ENCODE data around the gene KIF18B. TPM values are rescaled to one million over a fixed set of nuclear protein-coding genes. Genes with fewer than 3 reads are reported as not detected.
A peak's percentile ranks its signal among the peaks of the same experiment; 100 is the strongest.
"Not testable (repeated sequence)": the region's sequence is repeated elsewhere in the genome, so short reads cannot be mapped to it uniquely, and the experiment has no call there.

Gene KIF18B
- total RNA-seq, 1 experiment from 2014 or later = 21.2 TPM

- no peak for DNase-seq (ENCODE audit: low read depth)
- in situ Hi-C loops (cut with HindIII; ENCODE audit: low pct_unique_long_range_greater_than_20kb, low sequenced_read_pairs) = no loop called here
Observed at GRCh38 chr17:44948315-44948795, 782 bp upstream of the KIF18B start.

- in situ Hi-C loops (cut with HindIII; ENCODE audit: low pct_unique_long_range_greater_than_20kb, low sequenced_read_pairs); DNase-seq (ENCODE audit: low read depth): not testable (repeated sequence)
Observed at GRCh38 chr17:44945652-44946051, 1.9 kb downstream of the KIF18B start.

- no peak for DNase-seq (ENCODE audit: low read depth)
- in situ Hi-C loops (cut with HindIII; ENCODE audit: low pct_unique_long_range_greater_than_20kb, low sequenced_read_pairs) = no loop called here
Observed at GRCh38 chr17:44942456-44942855, 5.1 kb downstream of the KIF18B start.

- in situ Hi-C loops (cut with HindIII; ENCODE audit: low pct_unique_long_range_greater_than_20kb, low sequenced_read_pairs) = no loop called here
- peak; percentile 47 for DNase-seq (ENCODE audit: low read depth)
Observed at GRCh38 chr17:44941712-44942331, 5.8 kb downstream of the KIF18B start.

GRCh38 chr17:44940768-44941167 lies 6.8 kb downstream of the KIF18B start:
- in situ Hi-C loops (cut with HindIII; ENCODE audit: low pct_unique_long_range_greater_than_20kb, low sequenced_read_pairs) = no loop called here
- no peak for DNase-seq (ENCODE audit: low read depth)

GRCh38 chr17:44940317-44940716 lies 7.3 kb downstream of the KIF18B start:
- no peak for DNase-seq (ENCODE audit: low read depth)
- in situ Hi-C loops (cut with HindIII; ENCODE audit: low pct_unique_long_range_greater_than_20kb, low sequenced_read_pairs) = no loop called here

- in situ Hi-C loops (cut with HindIII; ENCODE audit: low pct_unique_long_range_greater_than_20kb, low sequenced_read_pairs) = no loop called here
- no peak for DNase-seq (ENCODE audit: low read depth)
Observed at GRCh38 chr17:44935116-44935515, 12.5 kb downstream of the KIF18B start.

- in situ Hi-C loops (cut with HindIII; ENCODE audit: low pct_unique_long_range_greater_than_20kb, low sequenced_read_pairs) = no loop called here
- no peak for DNase-seq (ENCODE audit: low read depth)
Observed at GRCh38 chr17:44934745-44935105, 12.8 kb downstream of the KIF18B start.

- DNase-seq (ENCODE audit: low read depth) = no peak
- in situ Hi-C loops (cut with HindIII; ENCODE audit: low pct_unique_long_range_greater_than_20kb, low sequenced_read_pairs) = no loop called here
Observed at GRCh38 chr17:44933824-44934744, 13.5 kb downstream of the KIF18B start.

- in situ Hi-C loops (cut with HindIII; ENCODE audit: low pct_unique_long_range_greater_than_20kb, low sequenced_read_pairs) = no loop called here
- no peak for DNase-seq (ENCODE audit: low read depth)
Observed at GRCh38 chr17:44932787-44933097, 14.8 kb downstream of the KIF18B start.

GRCh38 chr17:44932096-44932786 lies 15.3 kb downstream of the KIF18B start:
- no peak for DNase-seq (ENCODE audit: low read depth)
- in situ Hi-C loops (cut with HindIII; ENCODE audit: low pct_unique_long_range_greater_than_20kb, low sequenced_read_pairs) = no loop called here

- no peak for DNase-seq (ENCODE audit: low read depth)
- in situ Hi-C loops (cut with HindIII; ENCODE audit: low pct_unique_long_range_greater_than_20kb, low sequenced_read_pairs) = no loop called here
Observed at GRCh38 chr17:44931376-44931775, 16.2 kb downstream of the KIF18B start.

- no peak for DNase-seq (ENCODE audit: low read depth)
- in situ Hi-C loops (cut with HindIII; ENCODE audit: low pct_unique_long_range_greater_than_20kb, low sequenced_read_pairs) = no loop called here
Observed at GRCh38 chr17:44930667-44931066, 16.9 kb downstream of the KIF18B start.

GRCh38 chr17:44928950-44929720 lies 18.4 kb downstream of the KIF18B start:
- no peak for DNase-seq (ENCODE audit: low read depth)
- in situ Hi-C loops (cut with HindIII; ENCODE audit: low pct_unique_long_range_greater_than_20kb, low sequenced_read_pairs) = no loop called here

GRCh38 chr17:44928136-44928535 lies 19.4 kb downstream of the KIF18B start:
- DNase-seq (ENCODE audit: low read depth) = no peak
- in situ Hi-C loops (cut with HindIII; ENCODE audit: low pct_unique_long_range_greater_than_20kb, low sequenced_read_pairs) = no loop called here

- DNase-seq (ENCODE audit: low read depth) = no peak
- in situ Hi-C loops (cut with HindIII; ENCODE audit: low pct_unique_long_range_greater_than_20kb, low sequenced_read_pairs) = no loop called here
Observed at GRCh38 chr17:44927696-44928095, 19.9 kb downstream of the KIF18B start.

- in situ Hi-C loops (cut with HindIII; ENCODE audit: low pct_unique_long_range_greater_than_20kb, low sequenced_read_pairs) = no loop called here
- no peak for DNase-seq (ENCODE audit: low read depth)
Observed at GRCh38 chr17:44926821-44927525, 20.6 kb downstream of the KIF18B start.

Measured in Caki2 (cell line).